HG03520 (cell line): ENCODE measurements around the gene CACUL1.
A peak's percentile ranks its signal among the peaks of the same experiment; 100 is the strongest.

ENCODE experiments used
- ATAC-seq: cut with Tn5 transposase; IDR thresholded peaks from one replicate; pipeline ENCODE4 v1.9.1; 2021; ENCODE audit warnings: mild to moderate bottlenecking, moderate library complexity; ENCODE audit not compliant: unreplicated experiment

The CACUL1 gene

GRCh38 chr10:118735294-118735693, 19.5 kb downstream of the CACUL1 start:
- ATAC-seq, result no peak

GRCh38 chr10:118734475-118734874, 20.3 kb downstream of the CACUL1 start:
- ATAC-seq, result no peak

DNA sequence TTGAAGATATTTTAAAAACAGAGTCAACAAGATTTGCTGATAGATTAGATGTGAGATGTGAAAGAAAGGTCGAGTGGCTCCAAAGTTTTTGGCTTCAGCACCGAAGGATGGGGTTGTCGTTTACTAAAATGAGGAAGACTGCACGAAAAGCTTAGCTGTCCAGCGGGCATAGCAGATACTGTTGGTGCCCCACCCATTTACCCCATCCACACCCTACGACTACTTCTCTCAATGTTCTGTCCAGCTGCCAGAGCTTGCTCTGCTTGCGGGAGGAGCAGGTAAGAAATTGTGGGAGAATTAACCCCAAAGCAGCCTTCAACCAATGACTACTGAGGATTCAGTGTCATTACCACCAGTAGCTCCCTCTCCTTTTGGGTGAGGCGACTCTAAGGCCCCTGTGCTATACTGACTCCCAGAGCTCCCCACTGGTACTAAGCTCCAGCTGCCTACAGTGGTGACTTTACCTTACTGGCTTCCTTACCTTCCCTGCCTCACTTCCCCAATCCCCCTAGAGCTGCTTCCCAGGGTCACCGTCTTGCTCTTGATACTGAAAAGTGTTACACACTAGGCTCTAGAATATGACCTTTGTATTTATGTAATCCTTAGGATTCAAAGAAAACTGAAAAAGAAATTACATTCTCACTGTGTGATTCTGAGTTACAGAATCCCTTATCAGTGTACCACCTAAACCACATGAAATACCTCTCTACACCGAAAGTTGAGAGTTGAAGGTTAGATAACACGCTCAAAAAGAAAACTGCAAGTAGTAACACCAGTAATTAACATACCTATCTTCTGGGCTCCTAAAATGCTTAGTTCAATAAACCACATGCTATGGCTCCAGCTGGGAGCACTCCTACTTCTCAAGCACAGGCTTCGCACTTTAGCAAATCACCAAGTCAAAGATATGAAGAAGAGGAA, 22.3 kb downstream of the CACUL1 start:
- ATAC-seq, result peak; percentile 45

- no peak for ATAC-seq
Measured at GRCh38 chr10:118730756-118731456, 23.9 kb downstream of the CACUL1 start.

DNA sequence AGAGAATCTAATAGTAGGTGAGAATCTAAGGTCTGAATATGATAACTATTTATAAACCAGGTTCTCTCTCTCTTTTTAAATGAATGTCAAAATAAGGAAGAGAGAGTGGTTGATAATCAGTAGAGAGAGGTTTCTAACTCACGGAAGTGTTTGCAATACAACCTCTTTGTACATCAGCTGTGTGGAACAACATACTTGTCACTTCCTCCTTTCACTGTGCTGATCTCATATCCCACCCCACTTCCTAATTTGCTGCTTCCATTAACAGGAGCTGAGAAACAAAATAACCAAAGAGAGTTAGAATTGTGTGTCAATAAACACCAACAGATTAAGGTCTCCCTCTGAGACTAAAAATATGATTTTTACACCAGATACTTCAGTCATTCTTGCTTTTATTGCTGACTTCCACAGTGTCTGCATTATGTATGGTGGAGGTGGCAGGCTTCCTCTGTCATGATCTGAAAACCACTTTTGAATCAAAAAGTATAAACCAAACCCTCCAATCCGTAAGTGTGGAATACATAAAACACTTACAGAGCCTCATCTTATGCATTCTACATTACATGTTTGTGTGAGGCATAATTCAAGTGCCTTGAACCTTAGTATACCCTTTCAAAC, 25.0 kb downstream of the CACUL1 start:
- ATAC-seq, result peak; percentile 93

DNA sequence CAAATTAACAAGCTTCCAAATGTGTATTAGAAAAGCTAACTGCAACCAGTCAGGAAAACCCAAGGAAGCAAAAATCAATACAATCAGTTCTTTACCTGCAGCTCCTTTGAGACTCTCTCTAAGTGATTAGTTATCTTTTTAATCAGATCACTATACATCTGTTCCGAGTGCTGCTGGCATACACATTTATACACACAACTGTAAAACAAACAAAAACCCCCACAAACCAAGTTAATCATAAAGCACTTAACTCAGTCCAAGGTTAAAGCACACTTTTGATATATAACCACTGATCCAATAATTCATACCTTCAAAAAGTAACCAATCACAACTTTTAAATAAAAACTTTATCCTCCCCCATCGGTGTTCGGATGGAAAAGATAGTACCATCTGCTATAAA, 25.6 kb downstream of the CACUL1 start:
- no peak for ATAC-seq

DNA sequence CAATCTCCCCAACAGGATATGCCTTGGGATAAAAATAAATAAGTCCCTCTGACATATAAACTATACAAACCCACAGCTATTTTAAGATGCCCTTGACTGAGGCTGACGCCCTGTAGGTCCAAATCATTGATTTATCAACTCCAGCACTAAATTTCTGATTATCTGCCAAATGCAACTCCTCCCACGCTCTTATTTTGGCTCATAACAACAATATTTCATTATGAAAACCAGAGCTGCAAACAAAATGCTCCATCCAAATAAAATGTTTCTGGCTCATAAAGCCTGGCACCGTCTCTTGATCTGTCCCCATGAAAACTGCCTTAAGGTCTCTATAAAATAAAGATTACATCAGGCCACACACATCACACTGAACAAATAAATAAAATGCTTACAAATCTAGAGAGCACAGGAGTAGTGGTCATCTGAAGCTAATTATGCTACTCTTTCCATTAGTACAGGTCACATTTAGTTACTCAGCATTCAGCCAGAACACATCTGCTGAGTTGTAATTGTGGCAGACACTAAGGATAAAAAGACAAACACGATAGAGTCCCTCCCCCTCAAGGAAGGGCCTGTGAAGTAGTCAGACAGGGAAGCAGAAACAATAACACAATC, 28.8 kb downstream of the CACUL1 start:
- ATAC-seq, result no peak

DNA sequence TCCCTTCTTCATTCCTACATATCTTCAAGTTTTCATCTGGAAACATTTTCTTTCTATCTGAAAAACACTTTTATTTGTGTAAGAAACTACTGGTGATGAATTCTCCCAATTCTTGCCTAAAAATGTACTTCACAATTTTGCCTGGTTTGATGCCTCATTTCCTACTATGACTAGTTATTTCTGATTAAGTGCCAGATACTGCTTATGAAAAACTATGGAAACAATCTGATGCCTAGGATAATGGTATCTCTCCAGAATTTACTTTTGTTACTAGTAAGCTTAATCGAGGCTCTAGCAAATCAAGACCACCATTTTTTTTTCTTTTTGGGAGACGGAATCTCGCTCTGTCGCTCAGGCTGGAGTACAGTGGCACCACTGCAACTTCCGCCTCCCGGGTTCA, 31.3 kb downstream of the CACUL1 start:
- ATAC-seq, result no peak

GRCh38 chr10:118721539-118721876, 33.3 kb downstream of the CACUL1 start:
- no peak for ATAC-seq

GRCh38 chr10:118720685-118721538, 33.9 kb downstream of the CACUL1 start:
- ATAC-seq, result no peak

DNA sequence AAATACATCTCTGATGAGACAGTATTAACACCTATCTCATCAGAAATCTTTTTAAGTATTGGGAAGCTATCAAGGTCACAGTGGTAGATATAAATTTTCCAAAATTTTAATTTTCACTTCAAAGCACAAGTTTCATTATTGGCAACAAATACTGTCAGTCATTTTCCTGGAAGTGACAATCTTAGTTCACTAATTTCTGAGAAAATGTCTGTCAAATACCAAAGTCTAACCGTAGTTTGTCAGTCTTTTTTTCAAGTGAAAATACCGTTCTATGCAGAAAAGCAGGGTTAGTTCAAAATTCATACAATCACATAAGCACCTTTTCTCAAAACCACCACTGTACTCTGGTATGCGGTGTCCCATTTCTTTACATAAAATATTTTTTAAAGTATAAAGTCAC, 40.4 kb downstream of the CACUL1 start:
- no peak for ATAC-seq

- ATAC-seq, result no peak
Measured at GRCh38 chr10:118712930-118713634, 41.7 kb downstream of the CACUL1 start.

DNA sequence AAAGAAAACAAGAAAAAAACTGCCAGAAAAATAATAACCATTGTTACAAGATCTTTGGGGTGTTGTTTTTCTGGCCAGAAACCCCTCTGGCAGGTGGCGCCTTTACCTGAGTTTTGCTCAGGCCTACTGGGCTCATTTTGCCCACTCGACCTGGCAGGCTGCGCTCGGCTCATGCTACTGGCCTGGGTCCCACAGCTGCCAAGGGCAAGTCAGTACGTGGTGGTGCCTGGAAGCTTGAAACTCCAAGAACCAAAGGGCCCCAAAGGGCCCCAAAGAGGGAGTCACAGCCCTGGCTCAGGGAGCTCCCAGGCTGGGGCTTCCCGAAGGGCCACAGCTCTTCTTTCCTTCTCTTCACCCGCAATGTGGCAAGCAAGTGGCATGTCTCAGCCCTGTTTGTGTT, 42.7 kb downstream of the CACUL1 start:
- no peak for ATAC-seq

- ATAC-seq, result no peak
Measured at GRCh38 chr10:118710487-118710886, 44.3 kb downstream of the CACUL1 start.

GRCh38 chr10:118708571-118708970, 46.2 kb downstream of the CACUL1 start:
- ATAC-seq, result no peak

GRCh38 chr10:118704711-118705110, 50.1 kb downstream of the CACUL1 start:
- ATAC-seq, result no peak

DNA sequence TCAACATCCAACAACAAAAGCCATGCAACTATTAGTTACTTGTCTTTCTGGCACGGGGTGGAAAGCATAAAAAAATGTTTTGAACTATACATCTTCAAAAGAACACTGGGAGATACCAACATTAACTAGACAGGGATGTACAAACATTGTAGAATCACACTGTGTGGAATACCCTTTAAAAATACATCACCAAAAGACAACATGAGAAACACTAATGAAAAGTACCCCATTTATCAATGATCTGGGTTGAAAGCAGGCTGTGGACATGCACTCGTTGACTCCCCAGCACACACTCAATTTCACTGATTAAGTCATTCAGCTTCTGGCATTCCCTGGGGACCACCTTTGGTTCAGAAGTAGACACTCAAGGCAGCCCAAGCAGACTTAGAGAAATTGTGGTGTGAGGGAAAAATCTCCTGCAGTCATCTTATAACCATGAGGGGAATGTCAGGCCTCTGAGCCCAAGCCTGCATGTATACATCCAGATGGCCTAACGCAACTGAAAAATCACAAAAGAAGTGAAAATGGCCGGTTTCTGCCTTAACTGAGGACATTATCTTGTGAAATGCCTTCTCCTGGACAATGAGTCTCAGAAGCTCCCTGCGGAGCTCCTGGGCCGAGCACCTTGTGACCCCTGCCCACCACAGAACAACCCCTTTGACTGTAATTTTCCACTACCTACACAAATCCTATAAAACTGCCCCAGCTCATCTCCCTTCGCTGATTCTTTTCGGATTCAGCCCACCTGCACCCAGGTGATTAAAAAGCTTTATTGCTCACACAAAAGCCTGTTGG, 53.0 kb downstream of the CACUL1 start:
- no peak for ATAC-seq

- peak; percentile 98 for ATAC-seq
Measured at GRCh38 chr10:118698421-118698820, 56.3 kb downstream of the CACUL1 start.

GRCh38 chr10:118694848-118695247, 59.9 kb downstream of the CACUL1 start:
- no peak for ATAC-seq
